ENCODE measurements around the gene SUSD2. TPM values are rescaled to one million over a fixed set of nuclear protein-coding genes. Genes with fewer than 3 reads are reported as not detected.

Gene SUSD2
- polyA plus RNA-seq, 1 donor = 0.91 TPM

- DNase-seq (ENCODE audit: low read depth) = no peak
Observed at GRCh38 chr22:24149198-24149590, 32.1 kb upstream of the SUSD2 start.

GRCh38 chr22:24153353-24153752, 27.9 kb upstream of the SUSD2 start:
- DNase-seq (ENCODE audit: low read depth) = no peak

- no peak for DNase-seq (ENCODE audit: low read depth)
Observed at GRCh38 chr22:24153959-24154358, 27.3 kb upstream of the SUSD2 start.

GRCh38 chr22:24154826-24155225, 26.5 kb upstream of the SUSD2 start:
- DNase-seq (ENCODE audit: low read depth) = no peak

- DNase-seq (ENCODE audit: low read depth) = no peak
Observed at GRCh38 chr22:24155627-24156140, 25.6 kb upstream of the SUSD2 start.

GRCh38 chr22:24156141-24156912, 25.0 kb upstream of the SUSD2 start:
- DNase-seq (ENCODE audit: low read depth) = no peak

GRCh38 chr22:24156913-24157821, 24.1 kb upstream of the SUSD2 start:
- no peak for DNase-seq (ENCODE audit: low read depth)

- DNase-seq (ENCODE audit: low read depth) = no peak
Observed at GRCh38 chr22:24157822-24158135, 23.5 kb upstream of the SUSD2 start.

GRCh38 chr22:24159650-24160049, 21.6 kb upstream of the SUSD2 start:
- no peak for DNase-seq (ENCODE audit: low read depth)

- no peak for DNase-seq (ENCODE audit: low read depth)
Observed at GRCh38 chr22:24160546-24160945, 20.7 kb upstream of the SUSD2 start.

- DNase-seq (ENCODE audit: low read depth) = no peak
Observed at GRCh38 chr22:24161485-24161884, 19.8 kb upstream of the SUSD2 start.

- no peak for DNase-seq (ENCODE audit: low read depth)
Observed at GRCh38 chr22:24161909-24162308, 19.4 kb upstream of the SUSD2 start.

- DNase-seq (ENCODE audit: low read depth) = no peak
Observed at GRCh38 chr22:24162436-24162835, 18.9 kb upstream of the SUSD2 start.

GRCh38 chr22:24164243-24164642, 17.0 kb upstream of the SUSD2 start:
- no peak for DNase-seq (ENCODE audit: low read depth)

- no peak for DNase-seq (ENCODE audit: low read depth)
Observed at GRCh38 chr22:24164940-24165339, 16.3 kb upstream of the SUSD2 start.

- no peak for DNase-seq (ENCODE audit: low read depth)
Observed at GRCh38 chr22:24165673-24166072, 15.6 kb upstream of the SUSD2 start.

GRCh38 chr22:24166811-24167210, 14.5 kb upstream of the SUSD2 start:
- no peak for DNase-seq (ENCODE audit: low read depth)

GRCh38 chr22:24169439-24170058, 11.7 kb upstream of the SUSD2 start:
- DNase-seq (ENCODE audit: low read depth) = no peak

- no peak for DNase-seq (ENCODE audit: low read depth)
Observed at GRCh38 chr22:24170188-24170587, 11.1 kb upstream of the SUSD2 start.

GRCh38 chr22:24170632-24171031, 10.7 kb upstream of the SUSD2 start:
- DNase-seq (ENCODE audit: low read depth) = no peak

GRCh38 chr22:24171822-24172221, 9.5 kb upstream of the SUSD2 start:
- DNase-seq (ENCODE audit: low read depth) = no peak

GRCh38 chr22:24175160-24175808, 6.0 kb upstream of the SUSD2 start:
- DNase-seq (ENCODE audit: low read depth) = no peak

All from forelimb muscle (tissue), 1 donor.